Aorta (tissue), 5 donors: ENCODE measurements around the gene PDIA2. TPM values are rescaled to one million over a fixed set of nuclear protein-coding genes. Genes with fewer than 3 reads are reported as not detected.

Source experiments
- ATAC-seq: fragments of 200-7000 bp; cut with Tn5 transposase; one replicate; pipeline ENCODE4 v1.9.1; 2022; ENCODE audit warnings: moderate library complexity; ENCODE audit not compliant: low FRiP score
- DNase-seq, 2 donors: peaks; one replicate each; pipeline ENCODE4 v3.0.0-alpha.2; 2020
- H3K27ac ChIP-seq, 2 donors: one replicate each; pipeline ENCODE4 v1.5.1; 2013; ENCODE audit warnings: low read length in 2 of 2, mild to moderate bottlenecking in 2 of 2, moderate library complexity in 2 of 2, control low read depth in 1 of 2, inconsistent platforms in 1 of 2, low read depth in 1 of 2
- H3K27me3 ChIP-seq, 2 donors: one replicate each; pipeline ENCODE4 v1.6.1; 2013; ENCODE audit warnings: control low read depth in 1 of 2, low read length in 1 of 2, mild to moderate bottlenecking in 1 of 2, moderate library complexity in 1 of 2; ENCODE audit not compliant: insufficient read depth in 2 of 2, control insufficient read depth in 1 of 2
- H3K36me3 ChIP-seq, 2 donors: one replicate each; pipeline ENCODE4 v1.6.1; 2013; ENCODE audit warnings: control low read depth in 1 of 2, low read length in 1 of 2, mild to moderate bottlenecking in 1 of 2; ENCODE audit not compliant: insufficient read depth in 2 of 2, control insufficient read depth in 1 of 2
- H3K4me1 ChIP-seq, 2 donors: one replicate each; pipeline ENCODE4 v1.6.1; 2013; ENCODE audit warnings: low read length in 2 of 2, control low read depth in 1 of 2, mild to moderate bottlenecking in 1 of 2, moderate library complexity in 1 of 2; ENCODE audit not compliant: insufficient read depth in 2 of 2, control insufficient read depth in 1 of 2
- H3K4me3 ChIP-seq, 2 donors: one replicate each; pipeline ENCODE4 v1.5.1; 2013; ENCODE audit warnings: low read length in 2 of 2, control low read depth in 1 of 2, mild to moderate bottlenecking in 1 of 2
- H3K9me3 ChIP-seq: one replicate; pipeline ENCODE4 v1.6.1; 2013; ENCODE audit warnings: mild to moderate bottlenecking, low read length; ENCODE audit not compliant: control insufficient read depth
- WGBS, 2 donors: extraction: QIAGEN DNeasy Blood & Tissue Kit; methylation state at CpG; one replicate each; pipeline ENCODE4 v1.1.7; 2013; 5-methylcytosine and 5-hydroxymethylcytosine counted together
- intact Hi-C, 2 donors: fragments of 100-400 bp; cut with DNase I; formaldehyde crosslinking; loops; one replicate each; pipeline versions ENCODE4 v1.14.2 to v1.15.0; 2022
- polyA plus RNA-seq, 2 donors: library from polyadenylated mRNA; stranded (reverse); fragments of 200-250 nt; gene quantifications; one replicate each; pipeline ENCODE4 v1.2.3, GENCODE V29; 2013
- total RNA-seq, 2 donors: library from RNA; stranded (reverse); fragmentation: NEBNext Ultra II Directional; extraction: Animal tissue kit (Norgen Biotek cat#: 25700); gene quantifications; one replicate each; pipeline ENCODE4 v1.2.1, GENCODE V29; 2021
- donor health status: healthy with polysubstance abuse.
- donor health status: Bipolar disorder and iron deficiency.
- donor health status: DM: no; HTN: no; CAD: no.
- donor health status: DM: no; HTN: no; CAD: no.
- donor health status: DM: yes; HTN: yes; CAD: no.

The PDIA2 gene
- total and polyA plus RNA-seq, 4 donors: 1.6 to 6.3 (median 5.3) TPM; not detected in 1

DNA sequence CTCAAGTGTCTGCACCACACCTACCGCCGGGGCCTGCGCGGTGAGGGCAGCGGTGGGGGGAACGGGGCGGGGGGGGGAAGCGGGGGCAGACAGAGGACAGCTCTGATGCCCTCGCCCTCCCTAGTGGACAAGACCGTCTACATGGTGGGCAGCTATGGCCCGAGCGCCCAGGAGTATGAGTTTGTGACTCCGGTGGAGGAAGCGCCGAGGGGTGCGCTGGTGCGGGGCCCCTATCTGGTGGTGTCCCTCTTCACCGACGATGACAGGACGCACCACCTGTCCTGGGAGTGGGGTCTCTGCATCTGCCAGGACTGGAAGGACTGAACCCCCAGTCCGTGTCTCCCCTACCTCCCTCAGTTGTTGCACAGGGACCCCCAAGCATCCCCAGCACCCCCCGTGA lies 473 bp upstream of the PDIA2 start:
- WGBS, 2 donors: 85 to 87% methylated on average over 16 to 22 of the region's 22 CpGs
- no peak overlapping the region for H3K27ac ChIP-seq
- no peak overlapping the region for H3K4me3 ChIP-seq
- no peaks in the 10 kb centered on the region for H3K36me3 ChIP-seq
- intact Hi-C loops: loop anchor here in 1 of 2 donors (2.0 kb wide), 1 partner anchor 40 kb away; no protein-coding TSS in a partner anchor
- H3K9me3 ChIP-seq: no peaks in the 10 kb centered on the region
- ATAC-seq (no peak), DNase-seq (no peak)
- H3K4me1 ChIP-seq: no peaks in the 10 kb centered on the region
- no peaks in the 10 kb centered on the region for H3K27me3 ChIP-seq

DNA sequence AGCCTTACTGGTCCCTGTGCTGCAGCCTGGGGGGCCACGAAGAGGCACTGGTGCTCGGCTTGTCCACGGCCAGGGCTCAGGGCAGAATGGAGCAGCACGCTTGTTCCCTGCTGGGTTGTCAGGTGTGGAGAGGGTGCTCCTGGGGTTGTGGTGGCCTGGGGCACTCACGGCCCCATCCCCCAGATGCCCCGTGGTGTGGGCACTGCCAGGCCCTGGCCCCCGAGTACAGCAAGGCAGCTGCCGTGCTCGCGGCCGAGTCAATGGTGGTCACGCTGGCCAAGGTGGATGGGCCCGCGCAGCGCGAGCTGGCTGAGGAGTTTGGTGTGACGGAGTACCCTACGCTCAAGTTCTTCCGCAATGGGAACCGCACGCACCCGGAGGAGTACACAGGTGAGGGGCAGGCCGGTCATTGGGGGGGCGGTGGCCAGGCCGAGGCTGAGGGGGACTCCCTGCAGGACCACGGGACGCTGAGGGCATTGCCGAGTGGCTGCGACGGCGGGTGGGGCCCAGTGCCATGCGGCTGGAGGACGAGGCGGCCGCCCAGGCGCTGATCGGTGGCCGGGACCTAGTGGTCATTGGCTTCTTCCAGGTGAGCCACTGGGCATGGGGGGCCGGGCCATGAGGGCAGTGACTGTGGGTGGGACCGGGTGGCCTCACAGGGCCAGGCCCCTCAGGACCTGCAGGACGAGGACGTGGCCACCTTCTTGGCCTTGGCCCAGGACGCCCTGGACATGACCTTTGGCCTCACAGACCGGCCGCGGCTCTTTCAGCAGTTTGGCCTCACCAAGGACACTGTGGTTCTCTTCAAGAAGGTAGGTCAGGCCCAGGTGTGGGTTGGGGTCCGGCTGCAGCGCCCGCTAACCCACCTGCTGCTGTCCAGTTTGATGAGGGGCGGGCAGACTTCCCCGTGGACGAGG lies 1.5 kb downstream of the PDIA2 start:
- Histone ChIP-seq H3K36me3 (peaks cover 0 to 2% of the 10 kb centered on the region in 2 donors), H3K4me1 (no peaks in the 10 kb centered on the region), H3K4me3 (no peak overlapping the region), H3K27me3 (no peaks in the 10 kb centered on the region), H3K9me3 (no peaks in the 10 kb centered on the region), H3K27ac (no peak overlapping the region)
- 93% methylated on average over 52 of the region's 52 CpGs for WGBS, 2 donors
- DNase-seq (no peak), ATAC-seq (no peak)
- intact Hi-C loops: no loop called here

GRCh38 chr16:285146-286055 lies 2.4 kb downstream of the PDIA2 start:
- intact Hi-C loops: no loop called here
- Histone ChIP-seq H3K36me3 (peaks cover 0 to 2% of the 10 kb centered on the region in 2 donors), H3K27me3 (no peaks in the 10 kb centered on the region), H3K27ac (no peak overlapping the region), H3K4me1 (no peaks in the 10 kb centered on the region), H3K9me3 (no peaks in the 10 kb centered on the region), H3K4me3 (no peak overlapping the region)
- ATAC-seq (no peak), DNase-seq (no peak)
- 96% methylated on average over 40 to 48 of the region's 48 CpGs for WGBS, 2 donors

DNA sequence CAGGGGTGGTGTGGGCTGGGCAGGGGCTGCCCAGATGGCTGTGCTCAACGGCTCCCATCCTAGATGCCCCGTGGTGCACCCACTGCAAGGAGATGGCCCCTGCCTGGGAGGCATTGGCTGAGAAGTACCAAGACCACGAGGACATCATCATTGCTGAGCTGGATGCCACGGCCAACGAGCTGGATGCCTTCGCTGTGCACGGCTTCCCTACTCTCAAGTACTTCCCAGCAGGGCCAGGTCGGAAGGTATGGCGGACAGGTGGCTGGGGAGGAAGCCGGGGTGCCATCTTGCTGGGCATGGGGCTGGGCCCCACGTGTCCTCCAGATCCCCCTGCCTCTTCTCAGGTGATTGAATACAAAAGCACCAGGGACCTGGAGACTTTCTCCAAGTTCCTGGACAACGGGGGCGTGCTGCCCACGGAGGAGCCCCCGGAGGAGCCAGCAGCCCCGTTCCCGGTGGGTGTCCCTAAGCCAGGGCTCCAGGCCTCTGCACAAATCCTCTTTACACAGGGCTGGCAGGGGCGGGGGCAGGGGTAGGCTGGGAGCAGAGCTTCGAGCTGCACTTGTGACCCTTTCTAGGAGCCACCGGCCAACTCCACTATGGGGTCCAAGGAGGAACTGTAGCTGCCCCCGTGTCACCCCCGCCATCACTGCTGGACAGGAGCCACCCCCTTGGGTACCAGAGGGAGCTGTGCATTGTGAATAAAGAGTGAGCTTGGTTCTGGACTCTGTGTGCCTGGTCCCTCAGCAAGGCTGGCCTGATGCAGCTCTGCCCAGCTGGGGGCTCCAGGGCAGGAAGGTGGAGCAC lies 3.7 kb downstream of the PDIA2 start:
- Histone ChIP-seq H3K4me3 (no peak overlapping the region), H3K9me3 (no peaks in the 10 kb centered on the region), H3K27me3 (no peaks in the 10 kb centered on the region), H3K36me3 (peaks cover 0 to 2% of the 10 kb centered on the region in 2 donors), H3K27ac (no peak overlapping the region), H3K4me1 (no peaks in the 10 kb centered on the region)
- WGBS, 2 donors: 92 to 93% methylated on average over 19 to 22 of the region's 22 CpGs
- intact Hi-C loops: no loop called here
- ATAC-seq (no peak), DNase-seq (no peak)

GRCh38 chr16:287298-287811 lies 4.4 kb downstream of the PDIA2 start:
- Histone ChIP-seq H3K27me3 (no peaks in the 10 kb centered on the region), H3K4me1 (no peaks in the 10 kb centered on the region), H3K27ac (no peak overlapping the region), H3K4me3 (no peak overlapping the region), H3K9me3 (no peaks in the 10 kb centered on the region), H3K36me3 (peaks cover 0 to 2% of the 10 kb centered on the region in 2 donors)
- DNase-seq (no peak), ATAC-seq (no peak)
- intact Hi-C loops: no loop called here
- 78 to 85% methylated on average over 16 of the region's 16 CpGs for WGBS, 2 donors

DNA sequence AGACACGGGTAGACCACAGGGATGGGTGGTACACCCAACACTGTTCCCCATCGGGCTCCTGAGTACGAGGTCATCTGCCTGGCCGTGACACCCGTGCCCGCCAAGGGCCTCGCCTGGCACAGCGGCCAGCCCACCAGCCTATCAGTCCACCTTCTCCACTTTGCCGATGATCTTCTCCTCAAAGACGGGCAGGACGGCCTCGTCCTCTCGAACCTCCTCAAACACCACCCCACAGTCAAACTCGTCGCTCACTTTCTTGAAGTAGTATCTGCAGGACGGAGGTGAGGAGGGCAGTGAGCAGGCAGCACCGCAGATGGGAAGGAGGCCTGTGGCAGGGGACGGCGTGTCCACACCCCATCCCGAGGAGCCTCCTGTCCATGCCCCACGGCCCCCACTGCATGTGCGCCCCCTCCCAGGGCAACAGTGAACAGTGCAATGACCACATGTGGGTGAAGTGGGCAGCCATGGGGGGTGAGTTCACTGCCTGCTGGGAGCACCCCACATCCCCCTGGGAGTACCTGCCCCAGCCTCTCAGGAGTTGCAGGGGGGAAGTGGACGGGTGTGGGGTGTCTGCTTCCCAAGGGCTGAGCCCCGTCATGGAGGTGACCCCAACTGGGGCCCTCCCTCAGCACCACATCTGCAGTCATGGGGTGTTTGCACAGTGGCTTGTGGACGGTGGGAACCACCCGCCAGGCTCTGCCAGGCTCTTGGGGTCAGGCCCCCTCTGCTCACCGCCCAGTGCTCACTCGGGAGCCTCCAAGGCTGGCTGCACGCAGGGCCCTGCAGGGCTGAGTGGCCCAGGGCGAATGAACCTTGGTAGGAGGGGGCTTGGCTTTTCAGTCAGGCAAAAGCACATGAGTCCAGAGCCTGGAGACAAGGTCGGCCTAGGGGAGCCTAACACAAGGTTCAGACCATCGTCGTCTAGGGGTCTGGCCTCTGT lies 5.3 kb downstream of the PDIA2 start:
- ATAC-seq (no peak), DNase-seq (no peak)
- Histone ChIP-seq H3K9me3 (no peaks in the 10 kb centered on the region), H3K4me1 (no peaks in the 10 kb centered on the region), H3K27ac (no peak overlapping the region), H3K27me3 (no peaks in the 10 kb centered on the region), H3K4me3 (no peak overlapping the region), H3K36me3 (peaks cover 0 to 2% of the 10 kb centered on the region in 2 donors)
- intact Hi-C loops: no loop called here
- 92 to 93% methylated on average over 33 of the region's 33 CpGs for WGBS, 2 donors

GRCh38 chr16:289395-289997 lies 6.5 kb downstream of the PDIA2 start:
- intact Hi-C loops: no loop called here
- H3K27me3 ChIP-seq: no peaks in the 10 kb centered on the region
- DNase-seq (no peak), ATAC-seq (no peak)
- H3K36me3 ChIP-seq: peaks cover 0 to 2% of the 10 kb centered on the region in 2 donors
- no peaks in the 10 kb centered on the region for H3K9me3 ChIP-seq
- 94 to 95% methylated on average over 22 of the region's 22 CpGs for WGBS, 2 donors
- H3K27ac ChIP-seq: no peak overlapping the region
- no peaks in the 10 kb centered on the region for H3K4me1 ChIP-seq
- H3K4me3 ChIP-seq: no peak overlapping the region
